GM19043 (cell line): ENCODE data around the gene KIF26B.

ENCODE experiments used
- ATAC-seq: cut with Tn5 transposase; IDR thresholded peaks from one replicate; pipeline ENCODE4 v1.9.1; 2021; ENCODE audit warnings: low read depth; ENCODE audit not compliant: unreplicated experiment

The KIF26B gene

GRCh38 chr1:245752561-245752960 is 597.8 kb downstream of the KIF26B start:
- no peak for ATAC-seq

GRCh38 chr1:245753807-245754206 is 599.0 kb downstream of the KIF26B start:
- ATAC-seq, result no peak

DNA sequence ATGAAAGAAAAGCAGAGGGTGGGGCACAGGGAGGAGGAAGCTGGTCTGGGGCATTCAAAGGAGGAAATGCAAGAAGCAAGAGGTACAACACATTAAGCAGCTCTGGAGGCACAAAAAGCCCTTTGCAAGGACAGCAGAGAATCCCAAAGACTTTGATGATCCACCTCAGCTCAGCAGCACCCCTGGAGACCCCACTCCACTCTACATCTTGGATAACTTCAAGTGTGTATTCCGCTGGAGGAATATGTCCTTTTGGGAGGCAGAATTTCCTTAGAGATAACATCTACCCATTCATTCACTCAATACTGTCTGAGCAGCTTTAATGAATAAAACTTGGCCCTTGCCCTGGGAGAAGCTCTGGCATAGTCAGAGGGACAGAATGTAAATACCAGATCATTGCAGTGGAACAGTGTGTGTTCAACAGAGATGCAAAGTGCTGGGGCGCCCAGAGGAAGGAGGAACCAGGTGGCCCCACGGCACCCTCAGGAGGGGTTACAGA is 599.7 kb downstream of the KIF26B start:
- ATAC-seq, result no peak
